ENCODE measurements around the gene ERI3. TPM values are rescaled to one million over a fixed set of nuclear protein-coding genes. Genes with fewer than 3 reads are reported as not detected.

The ERI3 gene
- total RNA-seq, 1 donor from 2014 or later: 70.7 TPM

- TF ChIP-seq, protein P1, sequence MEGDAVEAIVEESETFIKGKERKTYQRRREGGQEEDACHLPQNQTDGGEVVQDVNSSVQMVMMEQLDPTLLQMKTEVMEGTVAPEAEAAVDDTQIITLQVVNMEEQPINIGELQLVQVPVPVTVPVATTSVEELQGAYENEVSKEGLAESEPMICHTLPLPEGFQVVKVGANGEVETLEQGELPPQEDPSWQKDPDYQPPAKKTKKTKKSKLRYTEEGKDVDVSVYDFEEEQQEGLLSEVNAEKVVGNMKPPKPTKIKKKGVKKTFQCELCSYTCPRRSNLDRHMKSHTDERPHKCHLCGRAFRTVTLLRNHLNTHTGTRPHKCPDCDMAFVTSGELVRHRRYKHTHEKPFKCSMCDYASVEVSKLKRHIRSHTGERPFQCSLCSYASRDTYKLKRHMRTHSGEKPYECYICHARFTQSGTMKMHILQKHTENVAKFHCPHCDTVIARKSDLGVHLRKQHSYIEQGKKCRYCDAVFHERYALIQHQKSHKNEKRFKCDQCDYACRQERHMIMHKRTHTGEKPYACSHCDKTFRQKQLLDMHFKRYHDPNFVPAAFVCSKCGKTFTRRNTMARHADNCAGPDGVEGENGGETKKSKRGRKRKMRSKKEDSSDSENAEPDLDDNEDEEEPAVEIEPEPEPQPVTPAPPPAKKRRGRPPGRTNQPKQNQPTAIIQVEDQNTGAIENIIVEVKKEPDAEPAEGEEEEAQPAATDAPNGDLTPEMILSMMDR (IDR thresholded peaks at IDR 0.05; ENCODE audit: unreplicated experiment): no peak
- Mint-ChIP-seq H3K9me3 (peaks cover 4% of the 10 kb centered on the region), H3K36me3 (peaks cover 47% of the 10 kb centered on the region), H3K4me3 (no peak overlapping the region), H3K4me1 (no peaks in the 10 kb centered on the region), H3K27ac (no peak overlapping the region), H3K27me3 (ENCODE audit: low read depth) (no peaks in the 10 kb centered on the region)
- DNase-seq (ENCODE audit: low spot score in 2 of 2, unreplicated experiment in 2 of 2): no peak
Observed at GRCh38 chr1:44336668-44337067, 18.4 kb downstream of the ERI3 start.

DNA sequence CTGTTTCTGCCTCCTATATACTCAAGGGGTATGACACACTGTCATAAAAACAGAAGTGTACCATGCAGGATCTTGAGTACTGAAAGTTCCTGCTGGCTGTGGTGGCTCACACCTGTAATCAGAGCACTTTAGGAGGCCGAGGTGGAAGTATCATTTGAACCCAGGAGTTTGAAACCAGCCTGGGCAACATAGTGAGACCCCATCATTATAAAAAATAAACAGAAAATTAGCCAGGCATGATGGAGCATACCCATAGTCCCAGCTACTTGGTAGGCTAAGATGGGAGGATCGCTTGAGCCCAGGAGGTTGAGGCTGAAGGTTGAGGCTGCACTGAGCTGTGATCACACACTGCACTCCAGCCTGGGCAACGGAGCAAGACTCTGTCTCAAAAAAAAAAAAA is 20.1 kb downstream of the ERI3 start:
- H3K27me3 Mint-ChIP-seq (ENCODE audit: low read depth): no peaks in the 10 kb centered on the region
- peaks cover 47% of the 10 kb centered on the region for H3K36me3 Mint-ChIP-seq
- TF ChIP-seq, protein P1 (IDR thresholded peaks at IDR 0.05; ENCODE audit: unreplicated experiment): no peak
- no peak overlapping the region for H3K4me3 Mint-ChIP-seq
- H3K4me1 Mint-ChIP-seq: peaks cover 6% of the 10 kb centered on the region
- H3K27ac Mint-ChIP-seq: no peak overlapping the region
- DNase-seq (ENCODE audit: low spot score in 2 of 2, unreplicated experiment in 2 of 2): no peak
- peaks cover 4% of the 10 kb centered on the region for H3K9me3 Mint-ChIP-seq

GRCh38 chr1:44333376-44333775 is 21.7 kb downstream of the ERI3 start:
- Mint-ChIP-seq H3K4me3 (no peak overlapping the region), H3K36me3 (peaks cover 37% of the 10 kb centered on the region), H3K27ac (no peak overlapping the region), H3K27me3 (ENCODE audit: low read depth) (no peaks in the 10 kb centered on the region), H3K9me3 (peaks cover 2% of the 10 kb centered on the region), H3K4me1 (peaks cover 21% of the 10 kb centered on the region)
- no peak for DNase-seq (ENCODE audit: low spot score in 2 of 2, unreplicated experiment in 2 of 2)
- TF ChIP-seq, protein P1 (IDR thresholded peaks at IDR 0.05; ENCODE audit: unreplicated experiment): no peak

DNA sequence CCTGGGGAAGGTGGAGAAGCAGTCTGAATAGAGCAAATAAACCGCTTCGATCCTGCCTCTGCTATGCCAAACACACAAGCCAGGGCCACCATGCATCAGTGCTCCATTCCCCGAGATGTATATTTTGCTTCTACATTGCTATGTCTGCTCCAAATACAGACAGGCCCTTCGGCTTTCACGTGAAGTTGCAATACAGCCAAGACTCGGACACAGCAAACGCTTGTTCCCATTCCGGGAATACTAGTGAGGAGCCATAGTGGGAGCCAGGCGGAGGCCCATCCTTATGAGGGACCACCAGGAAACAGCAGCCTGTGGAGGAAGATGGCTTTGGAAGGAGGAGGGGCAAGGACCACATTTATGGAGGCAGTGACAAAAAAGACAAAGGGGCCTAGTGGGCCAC is 22.6 kb downstream of the ERI3 start:
- no peak for DNase-seq (ENCODE audit: low spot score in 2 of 2, unreplicated experiment in 2 of 2)
- Mint-ChIP-seq H3K9me3 (no peaks in the 10 kb centered on the region), H3K27me3 (ENCODE audit: low read depth) (no peaks in the 10 kb centered on the region), H3K4me1 (peaks cover 28% of the 10 kb centered on the region), H3K27ac (no peak overlapping the region), H3K36me3 (peaks cover 29% of the 10 kb centered on the region), H3K4me3 (no peak overlapping the region)
- TF ChIP-seq, protein P1 (IDR thresholded peaks at IDR 0.05; ENCODE audit: unreplicated experiment): no peak

DNA sequence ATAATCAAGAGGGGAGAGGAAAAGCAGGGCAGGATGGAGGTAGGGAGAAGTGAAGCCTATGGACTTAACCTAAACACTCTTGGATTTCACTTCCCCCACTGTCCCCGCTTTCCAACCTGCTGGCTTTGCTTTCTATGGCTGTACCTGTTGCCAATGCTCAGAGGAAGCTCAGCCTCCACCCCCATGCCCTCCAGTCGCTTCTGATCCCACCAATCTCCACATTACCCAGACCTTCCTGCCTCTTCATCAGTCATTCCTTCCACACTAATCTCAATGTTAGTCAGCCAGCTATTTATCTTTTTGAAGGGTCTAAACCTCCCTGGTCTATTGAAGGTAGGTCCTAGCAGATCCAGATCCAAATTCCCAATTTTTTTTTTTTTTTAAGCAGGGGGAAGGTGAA is 24.1 kb downstream of the ERI3 start:
- H3K9me3 Mint-ChIP-seq: no peaks in the 10 kb centered on the region
- TF ChIP-seq, protein P1 (IDR thresholded peaks at IDR 0.05; ENCODE audit: unreplicated experiment): no peak

More for the DNA sequence above, 24.1 kb downstream of the ERI3 start:
- H3K27me3 Mint-ChIP-seq (ENCODE audit: low read depth): no peaks in the 10 kb centered on the region
- no peak overlapping the region for H3K27ac Mint-ChIP-seq
- H3K36me3 Mint-ChIP-seq: peaks cover 16% of the 10 kb centered on the region
- H3K4me1 Mint-ChIP-seq: peaks cover 43% of the 10 kb centered on the region
- no peak for DNase-seq (ENCODE audit: low spot score in 2 of 2, unreplicated experiment in 2 of 2)
- H3K4me3 Mint-ChIP-seq: no peak overlapping the region

Data from mesothelial cell of epicardium (in vitro differentiated cells).